H1 (cell line): ENCODE measurements around the gene SMAD6. TPM values are rescaled to one million over a fixed set of nuclear protein-coding genes. Genes with fewer than 3 reads are reported as not detected.

Experiments used
- CTCF ChIA-PET: fragments of 300-600 bp; sonication (Branson Sonifier 250); formaldehyde crosslinking; loops from one replicate; lab custom pipeline; 2021; ENCODE audit not compliant: partially characterized antibody; lab: Charles Lee
- POLR2A ChIA-PET: fragments of 300-600 bp; sonication (Branson Sonifier 250); formaldehyde crosslinking; loops from one replicate; lab custom pipeline; 2021; ENCODE audit warnings: inconsistent platforms; ENCODE audit not compliant: partially characterized antibody; lab: Charles Lee
- DNase-seq, 2 experiments: peaks; one replicate each; pipeline versions ENCODE4 v3.0.0 to v3.0.0-alpha.2; 2010 to 2022; ENCODE audit warnings: low spot score in 2 of 2, low read depth in 1 of 2, mixed read lengths in 1 of 2
- FAIRE-seq: peaks from 2 replicates; lab custom pipeline; 2011; peaks lifted over from hg19 to GRCh38; lab: Jason Lieb, UNC
- H2AFZ ChIP-seq: 2 replicates; pipeline ENCODE4 v1.8.1; 2012; ENCODE audit warnings: low read length, inconsistent platforms
- H2AK5ac ChIP-seq: 2 replicates; pipeline ENCODE4 v1.6.1; 2013; ENCODE audit warnings: low read depth, low read length
- H2BK120ac ChIP-seq: replicated peaks from 2 replicates; pipeline ENCODE3; 2013; ENCODE audit warnings: low read depth, low read length, inconsistent platforms
- H2BK12ac ChIP-seq: 2 replicates; pipeline ENCODE4 v1.6.1; 2013; ENCODE audit warnings: low read depth, low read length
- H2BK15ac ChIP-seq: 2 replicates; pipeline ENCODE4 v1.6.1; 2013; ENCODE audit warnings: low read length
- H2BK20ac ChIP-seq: 2 replicates; pipeline ENCODE4 v1.6.1; 2013; ENCODE audit warnings: low read length
- H2BK5ac ChIP-seq: 2 replicates; pipeline ENCODE4 v1.6.1; 2013; ENCODE audit warnings: low read depth, low read length
- H3K14ac ChIP-seq: 2 replicates; pipeline ENCODE4 v1.6.1; 2013; ENCODE audit warnings: inconsistent platforms; ENCODE audit not compliant: insufficient read length
- H3K18ac ChIP-seq: 2 replicates; pipeline ENCODE4 v1.6.1; 2013; ENCODE audit warnings: low read length; ENCODE audit errors: extremely low read depth
- H3K23ac ChIP-seq: 2 replicates; pipeline ENCODE4 v1.6.1; 2013; ENCODE audit warnings: inconsistent platforms; ENCODE audit not compliant: insufficient read length
- H3K23me2 ChIP-seq: 2 replicates; pipeline ENCODE4 v1.6.1; 2013; ENCODE audit warnings: low read depth, low read length
- H3K27ac ChIP-seq: 2 replicates; pipeline ENCODE4 v1.6.1; 2011; ENCODE audit warnings: low read depth, low read length, inconsistent platforms
- H3K27me3 ChIP-seq, 4 experiments: replicated peaks in 1 of 4; 1 replicate in 1 of 4; 2 replicates in 3 of 4; pipeline versions ENCODE4 v1.6.1 to v1.8.1; 2011 to 2013; ENCODE audit warnings: low read length in 3 of 4, mild to moderate bottlenecking in 3 of 4, inconsistent platforms in 2 of 4, mixed read lengths in 2 of 4, moderate library complexity in 1 of 4; ENCODE audit not compliant: control insufficient read depth in 3 of 4, insufficient read depth in 3 of 4; ENCODE audit errors: extremely low read depth in 1 of 4
- H3K36me3 ChIP-seq, 4 experiments: 2 replicates each; pipeline versions ENCODE4 v1.6.1 to v1.8.1; 2011 to 2013; ENCODE audit warnings: mild to moderate bottlenecking in 4 of 4, low read length in 3 of 4, moderate library complexity in 2 of 4, control low read depth in 1 of 4, inconsistent platforms in 1 of 4; ENCODE audit not compliant: insufficient read depth in 4 of 4, control insufficient read depth in 2 of 4
- H3K4ac ChIP-seq: replicated peaks from 2 replicates; pipeline ENCODE3; 2013; ENCODE audit warnings: low read length, low read depth, mixed read lengths, inconsistent platforms; ENCODE audit not compliant: insufficient read length
- H3K4me1 ChIP-seq, 4 experiments: replicated peaks in 1 of 4; 1 replicate in 1 of 4; 2 replicates in 3 of 4; pipeline versions ENCODE4 v1.6.1 to v1.8.1; 2011 to 2013; ENCODE audit warnings: low read length in 3 of 4, inconsistent platforms in 2 of 4, mixed read lengths in 1 of 4; ENCODE audit not compliant: insufficient read depth in 4 of 4, control insufficient read depth in 3 of 4
- H3K4me2 ChIP-seq, 2 experiments: 2 replicates each; pipeline versions ENCODE4 v1.6.1 to v1.8.1; 2011 to 2013; ENCODE audit warnings: low read depth in 2 of 2, low read length in 2 of 2, control low read depth in 1 of 2, inconsistent platforms in 1 of 2, mild to moderate bottlenecking in 1 of 2; ENCODE audit not compliant: insufficient read depth in 1 of 2
- H3K4me3 ChIP-seq, 4 experiments: fragments of 200-600, 300-600 bp in 1 of 4; sonication (generic), shearing (Covaris generic), sonication (Bioruptor Twin) in 1 of 4; 2 replicates each; pipeline versions ENCODE4 v1.5.1 to v1.8.1; 2011 to 2016; ENCODE audit warnings: low read length in 4 of 4, low read depth in 3 of 4, control low read depth in 2 of 4, inconsistent platforms in 2 of 4, mild to moderate bottlenecking in 2 of 4, mixed read lengths in 1 of 4, moderate library complexity in 1 of 4; ENCODE audit not compliant: insufficient read depth in 2 of 4; ENCODE audit errors: extremely low read depth in 1 of 4
- H3K56ac ChIP-seq: replicated peaks from 2 replicates; pipeline ENCODE3; 2013; ENCODE audit warnings: low read depth, mild to moderate bottlenecking, mixed read lengths, low read length, inconsistent platforms; ENCODE audit not compliant: insufficient read length
- H3K79me1 ChIP-seq: 2 replicates; pipeline ENCODE4 v1.6.1; 2013; ENCODE audit warnings: low read depth, low read length, control low read depth
- H3K79me2 ChIP-seq, 2 experiments: 2 replicates each; pipeline versions ENCODE4 v1.6.1 to v1.8.1; 2012 to 2013; ENCODE audit warnings: low read length in 2 of 2, mild to moderate bottlenecking in 2 of 2, inconsistent platforms in 1 of 2; ENCODE audit not compliant: insufficient read depth in 2 of 2, control insufficient read depth in 1 of 2
- H3K9ac ChIP-seq, 4 experiments: replicated peaks in 1 of 4; 1 replicate in 1 of 4; 2 replicates in 3 of 4; pipeline versions ENCODE4 v1.6.1 to v1.8.1; 2011 to 2013; ENCODE audit warnings: low read depth in 3 of 4, low read length in 3 of 4, control low read depth in 2 of 4, mild to moderate bottlenecking in 2 of 4, moderate library complexity in 2 of 4, inconsistent platforms in 1 of 4; ENCODE audit errors: extremely low read depth in 1 of 4
- H3K9me3 ChIP-seq, 2 experiments: 2 replicates each; pipeline versions ENCODE4 v1.6.1 to v1.8.1; 2012 to 2013; ENCODE audit warnings: mild to moderate bottlenecking in 2 of 2, moderate library complexity in 2 of 2, control low read depth in 1 of 2, inconsistent platforms in 1 of 2, low read depth in 1 of 2, low read length in 1 of 2, mixed read lengths in 1 of 2; ENCODE audit not compliant: insufficient read depth in 2 of 2
- H4K20me1 ChIP-seq, 2 experiments: replicated peaks in 1 of 2; 2 replicates each; pipeline versions ENCODE3 to v1.8.1; 2011 to 2013; ENCODE audit warnings: inconsistent platforms in 2 of 2, low read length in 2 of 2, mild to moderate bottlenecking in 1 of 2; ENCODE audit not compliant: insufficient read depth in 2 of 2, control insufficient read depth in 1 of 2
- H4K5ac ChIP-seq: 2 replicates; pipeline ENCODE4 v1.6.1; 2013; ENCODE audit warnings: low read length, low read depth, mixed read lengths, inconsistent platforms; ENCODE audit not compliant: insufficient read length
- H4K8ac ChIP-seq: 2 replicates; pipeline ENCODE4 v1.8.0; 2013; ENCODE audit warnings: mild to moderate bottlenecking, moderate library complexity, low read length, inconsistent platforms; ENCODE audit not compliant: insufficient read depth; ENCODE audit errors: extremely low read depth
- H4K91ac ChIP-seq: replicated peaks from 2 replicates; pipeline ENCODE3; 2013; ENCODE audit warnings: low read length, mixed read lengths, inconsistent platforms; ENCODE audit not compliant: insufficient read length
- BACH1 ChIP-seq: IDR thresholded peaks from 2 replicates; pipeline ENCODE4 v1.6.1; 2012; ENCODE audit warnings: low read length, improper control_type of control experiment
- KDM1A ChIP-seq: fragments of 200-600, 300-600 bp; sonication (generic); IDR thresholded peaks from 2 replicates; pipeline ENCODE4 v1.7.1; 2016; ENCODE audit warnings: mild to moderate bottlenecking, low read length, borderline replicate concordance
- SIN3A ChIP-seq, 2 experiments: IDR thresholded peaks in 1 of 2; conservative IDR thresholded peaks in 1 of 2; 2 replicates each; pipeline ENCODE4 v1.6.1; 2011 to 2012; ENCODE audit warnings: low read length in 2 of 2, improper control_type of control experiment in 1 of 2, low read depth in 1 of 2, mild to moderate bottlenecking in 1 of 2
- SIX5 ChIP-seq: IDR thresholded peaks from 2 replicates; pipeline ENCODE4 v1.6.1; 2011; ENCODE audit warnings: mild to moderate bottlenecking, low read depth, low read length
- TAF1 ChIP-seq: IDR thresholded peaks from 2 replicates; pipeline ENCODE4 v1.6.1; 2011; ENCODE audit warnings: mild to moderate bottlenecking, low read depth, low read length
- TAF7 ChIP-seq: optimal IDR thresholded peaks from 2 replicates; pipeline ENCODE3; 2011; ENCODE audit warnings: low read depth, mild to moderate bottlenecking, inconsistent platforms, low read length, moderate library complexity, borderline replicate concordance
- ZNF274 ChIP-seq: IDR thresholded peaks from 2 replicates; pipeline ENCODE4 v1.7.0; 2012; ENCODE audit warnings: low read length, borderline replicate concordance; ENCODE audit errors: extremely low read depth
- WGBS, 2 experiments: shearing (Covaris generic) in 1 of 2; methylation state at CpG; one replicate each; pipeline versions ENCODE4 v1.1.6 to v1.1.7; 2013 to 2015; ENCODE audit warnings: low lambda C conversion rate in 2 of 2, mixed read lengths in 2 of 2, inconsistent platforms in 1 of 2, low coverage in 1 of 2, missing lambda C conversion rate in 1 of 2; ENCODE audit not compliant: insufficient replicate concordance in 2 of 2, insufficient coverage in 1 of 2, insufficient read length in 1 of 2; ENCODE audit errors: extremely low coverage in 1 of 2, missing lambda C conversion rate in 1 of 2; 5-methylcytosine and 5-hydroxymethylcytosine counted together
- polyA plus RNA-seq, 7 experiments: library from polyadenylated mRNA; depleted of rRNA in 3 of 7; stranded (reverse) in 5 of 7; unstranded in 2 of 7; fragments of >200 nt in 5 of 7; fragments of 200-250 nt in 2 of 7; gene quantifications; 1 replicate in 5 of 7; 2 replicates in 1 of 7; 4 replicates in 1 of 7; pipeline versions ENCODE4 v1.2.1 to v1.2.3, GENCODE V29; 2011 to 2013; ENCODE audit warnings: missing spikeins in 2 of 7, mixed read lengths in 2 of 7
- total RNA-seq: library from RNA; stranded (reverse); fragmentation: NEBNext Ultra II Directional; extraction: Animal tissue kit (Norgen Biotek cat#: 25700); gene quantifications from 2 replicates; pipeline ENCODE4 v1.2.1, GENCODE V29; 2021
- TF ChIP-seq, protein P1 (sequence below): IDR thresholded peaks from 2 replicates; pipeline ENCODE4 v1.6.1; 2012; ENCODE audit warnings: inconsistent platforms

Gene SMAD6
- total and polyA plus RNA-seq, 2 of the 8 experiments (the other 6 are each of a cell fraction or from before 2014, with no cell fraction given): 1.8 to 7.0 TPM

- Histone ChIP-seq H4K91ac (no peak overlapping the region), H3K18ac (no peak overlapping the region), H2AFZ (no peak overlapping the region), H3K23me2 (no peaks in the 10 kb centered on the region), H3K4ac (no peak overlapping the region), H3K23ac (no peak overlapping the region), H3K79me2 (no peaks in the 10 kb centered on the region), H2BK120ac (no peak overlapping the region), H3K36me3 (no peaks in the 10 kb centered on the region), H2BK15ac (no peak overlapping the region), H3K79me1 (no peaks in the 10 kb centered on the region), H3K27me3 (no peaks in the 10 kb centered on the region), H2BK5ac (no peak overlapping the region), H2BK12ac (no peak overlapping the region), H4K20me1 (no peaks in the 10 kb centered on the region), H3K27ac (no peak overlapping the region), H3K56ac (no peak overlapping the region), H3K4me1 (peaks cover 0 to 4% (median 2%) of the 10 kb centered on the region in 4 experiments; a peak in 3 of 7 replicates), H3K9ac (no peak overlapping the region), H3K14ac (no peak overlapping the region), H2BK20ac (no peak overlapping the region), H3K4me3 (no peak overlapping the region), H4K5ac (no peak overlapping the region), H2AK5ac (no peak overlapping the region), H3K4me2 (no peak overlapping the region), H4K8ac (no peak overlapping the region), H3K9me3 (no peaks in the 10 kb centered on the region)
- ChIA-PET CTCF (interaction anchor here (0.5 to 0.7 kb wide), 2 partner anchors 36 to 221 kb away, joined by 3 read pairs; no protein-coding TSS in a partner anchor), POLR2A (interaction anchor here (1.6 kb wide), 1 partner anchor 8 kb away, joined by 9 read pairs; no protein-coding TSS in a partner anchor)
- WGBS, 2 experiments: 86% methylated on average over 12 of the region's 12 CpGs; no CpG with 5 or more reads in 1 of the 2 experiments
- no peak for FAIRE-seq
- no peak for DNase-seq
- no peak for TF ChIP-seq TAF1
- TF ChIP-seq BACH1: no peak
- TF ChIP-seq, protein P1, sequence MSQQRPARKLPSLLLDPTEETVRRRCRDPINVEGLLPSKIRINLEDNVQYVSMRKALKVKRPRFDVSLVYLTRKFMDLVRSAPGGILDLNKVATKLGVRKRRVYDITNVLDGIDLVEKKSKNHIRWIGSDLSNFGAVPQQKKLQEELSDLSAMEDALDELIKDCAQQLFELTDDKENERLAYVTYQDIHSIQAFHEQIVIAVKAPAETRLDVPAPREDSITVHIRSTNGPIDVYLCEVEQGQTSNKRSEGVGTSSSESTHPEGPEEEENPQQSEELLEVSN: no peak
- TF ChIP-seq TAF7: no peak
- TF ChIP-seq SIX5: no peak
- TF ChIP-seq KDM1A: no peak
- TF ChIP-seq ZNF274: no peak
- no peak for TF ChIP-seq SIN3A (conservative IDR thresholded peaks at IDR 0.05 in 1 of 2, IDR thresholded peaks at IDR 0.05 in 1 of 2; ENCODE audit: low read depth in 1 of 2, low read length in 2 of 2)
These were observed 62.2 kb downstream of the SMAD6 start for GRCh38 chr15:66764072-66764786.
